H9 (cell line): ENCODE measurements around the gene OSCAR. TPM values are rescaled to one million over a fixed set of nuclear protein-coding genes. Genes with fewer than 3 reads are reported as not detected.

Experiments
- DNase-seq: peaks from one replicate; pipeline ENCODE4 v3.0.0-alpha.2; 2017
- H2AFZ ChIP-seq: one replicate; pipeline ENCODE4 v1.6.1; 2013; ENCODE audit warnings: mild to moderate bottlenecking, low read length, control low read depth, moderate library complexity
- H2AK5ac ChIP-seq: 2 replicates; pipeline ENCODE4 v1.6.1; 2013; ENCODE audit warnings: low read length, control low read depth, mixed read lengths; ENCODE audit not compliant: insufficient read length
- H2BK120ac ChIP-seq: one replicate; pipeline ENCODE4 v1.6.1; 2013; ENCODE audit warnings: low read depth, mild to moderate bottlenecking, low read length, control low read depth, inconsistent platforms; ENCODE audit not compliant: poor library complexity, severe bottlenecking
- H2BK12ac ChIP-seq: 2 replicates; pipeline ENCODE4 v1.6.1; 2013; ENCODE audit warnings: low read length, control low read depth, mixed read lengths, low read depth; ENCODE audit not compliant: insufficient read length
- H2BK15ac ChIP-seq: 2 replicates; pipeline ENCODE4 v1.6.1; 2013; ENCODE audit warnings: low read depth, low read length, control low read depth
- H2BK20ac ChIP-seq: one replicate; pipeline ENCODE4 v1.6.1; 2013; ENCODE audit warnings: low read depth, mild to moderate bottlenecking, low read length, control low read depth, inconsistent platforms; ENCODE audit not compliant: poor library complexity, severe bottlenecking
- H2BK5ac ChIP-seq: 2 replicates; pipeline ENCODE4 v1.6.1; 2013; ENCODE audit warnings: low read length, control low read depth, mixed read lengths; ENCODE audit not compliant: insufficient read length
- H3K14ac ChIP-seq: 2 replicates; pipeline ENCODE4 v1.6.1; 2013; ENCODE audit warnings: low read length, control low read depth; ENCODE audit not compliant: insufficient read depth
- H3K18ac ChIP-seq: 2 replicates; pipeline ENCODE4 v1.6.1; 2013; ENCODE audit warnings: low read depth, mild to moderate bottlenecking, mixed read lengths, low read length, control low read depth; ENCODE audit not compliant: insufficient read length
- H3K23ac ChIP-seq: 2 replicates; pipeline ENCODE4 v1.6.1; 2013; ENCODE audit warnings: low read length, control low read depth, mixed read lengths, low read depth; ENCODE audit not compliant: insufficient read length
- H3K23me2 ChIP-seq: 2 replicates; pipeline ENCODE4 v1.6.1; 2013; ENCODE audit warnings: low read depth, mild to moderate bottlenecking, mixed read lengths, low read length, control low read depth; ENCODE audit not compliant: insufficient read length, poor library complexity, severe bottlenecking
- H3K27ac ChIP-seq: 2 replicates; pipeline ENCODE4 v1.5.1; 2013; ENCODE audit warnings: low read length, control low read depth, mixed read lengths, low read depth; ENCODE audit not compliant: insufficient read length
- H3K27me3 ChIP-seq: 2 replicates; pipeline ENCODE4 v1.6.1; 2013; ENCODE audit warnings: low read length, control low read depth, inconsistent platforms; ENCODE audit not compliant: insufficient read depth
- H3K4ac ChIP-seq: 2 replicates; pipeline ENCODE4 v1.6.1; 2013; ENCODE audit warnings: low read depth, mild to moderate bottlenecking, control low read depth, inconsistent platforms, low read length, moderate library complexity
- H3K4me1 ChIP-seq: 2 replicates; pipeline ENCODE4 v1.6.1; 2013; ENCODE audit warnings: low read length, control low read depth, inconsistent platforms; ENCODE audit not compliant: insufficient read depth
- H3K4me2 ChIP-seq: 2 replicates; pipeline ENCODE4 v1.6.1; 2013; ENCODE audit warnings: low read length, control low read depth, mixed read lengths; ENCODE audit not compliant: insufficient read length, insufficient read depth
- H3K56ac ChIP-seq: 2 replicates; pipeline ENCODE4 v1.6.1; 2013; ENCODE audit warnings: low read depth, mild to moderate bottlenecking, mixed read lengths, low read length, control low read depth; ENCODE audit not compliant: insufficient read length
- H3K79me1 ChIP-seq: 2 replicates; pipeline ENCODE4 v1.6.1; 2013; ENCODE audit warnings: low read depth, mild to moderate bottlenecking, moderate library complexity, low read length, control low read depth, inconsistent platforms; ENCODE audit not compliant: insufficient read depth, poor library complexity, severe bottlenecking
- H3K79me2 ChIP-seq: 2 replicates; pipeline ENCODE4 v1.6.1; 2013; ENCODE audit warnings: low read length, control low read depth, inconsistent platforms; ENCODE audit not compliant: insufficient read depth
- H3K9ac ChIP-seq: 2 replicates; pipeline ENCODE4 v1.6.1; 2013; ENCODE audit warnings: low read length, control low read depth, mixed read lengths; ENCODE audit not compliant: insufficient read length; ENCODE audit errors: extremely low read depth
- H3K9me3 ChIP-seq: one replicate; pipeline ENCODE4 v1.6.1; 2013; ENCODE audit warnings: low read depth, low read length, inconsistent platforms; ENCODE audit not compliant: control insufficient read depth
- H3T11ph ChIP-seq: one replicate; pipeline ENCODE4 v1.6.1; 2013; ENCODE audit warnings: mild to moderate bottlenecking, low read length, control low read depth, inconsistent platforms
- H4K20me1 ChIP-seq: one replicate; pipeline ENCODE4 v1.6.1; 2013; ENCODE audit not compliant: control insufficient read depth, insufficient read length, insufficient read depth
- H4K5ac ChIP-seq: 2 replicates; pipeline ENCODE4 v1.6.1; 2013; ENCODE audit warnings: low read depth, mild to moderate bottlenecking, mixed read lengths, low read length, control low read depth; ENCODE audit not compliant: insufficient read length
- H4K8ac ChIP-seq: replicated peaks from 2 replicates; pipeline ENCODE4 v1.6.1; 2013; ENCODE audit warnings: low read length, control low read depth, mixed read lengths, low read depth; ENCODE audit not compliant: insufficient read length
- H4K91ac ChIP-seq: 2 replicates; pipeline ENCODE4 v1.6.1; 2013; ENCODE audit warnings: low read depth, mild to moderate bottlenecking, moderate library complexity, mixed read lengths, low read length, control low read depth; ENCODE audit not compliant: insufficient read length
- H3K27ac Mint-ChIP-seq, 3 experiments: 2 replicates in 2 of 3; 3 replicates in 1 of 3; pipeline ENCODE4 v1.8.0; 2020 to 2021; ENCODE audit warnings: mixed read lengths in 3 of 3, mild to moderate bottlenecking in 1 of 3, moderate library complexity in 1 of 3
- H3K27me3 Mint-ChIP-seq: 2 replicates; pipeline ENCODE4 v1.8.0; 2021; ENCODE audit warnings: low read depth, mild to moderate bottlenecking, moderate library complexity, mixed read lengths
- H3K36me3 Mint-ChIP-seq, 3 experiments: 2 replicates in 2 of 3; 3 replicates in 1 of 3; pipeline ENCODE4 v1.8.0; 2020 to 2021; ENCODE audit warnings: low read depth in 3 of 3, mixed read lengths in 3 of 3; ENCODE audit not compliant: insufficient read depth in 1 of 3
- H3K4me1 Mint-ChIP-seq, 2 experiments: 2 replicates each; pipeline ENCODE4 v1.8.0; 2020; ENCODE audit warnings: mixed read lengths in 2 of 2
- H3K4me3 Mint-ChIP-seq, 2 experiments: 2 replicates in 1 of 2; 3 replicates in 1 of 2; pipeline ENCODE4 v1.8.0; 2020 to 2021; ENCODE audit warnings: mild to moderate bottlenecking in 2 of 2, mixed read lengths in 2 of 2, moderate library complexity in 1 of 2
- H3K9me3 Mint-ChIP-seq, 2 experiments: 2 replicates in 1 of 2; 3 replicates in 1 of 2; pipeline ENCODE4 v1.8.0; 2020; ENCODE audit warnings: mild to moderate bottlenecking in 2 of 2, mixed read lengths in 2 of 2, moderate library complexity in 1 of 2
- CTCF ChIP-seq: fragments of 200-600 bp; sonication (generic); conservative IDR thresholded peaks from 3 replicates; pipeline ENCODE4 v1.8.0; 2021; ENCODE audit warnings: antibody characterized with exemption, mild to moderate bottlenecking
- WGBS: extraction: QIAGEN DNeasy Blood & Tissue Kit; methylation state at CpG from one replicate; pipeline ENCODE4 v1.1.7; 2013; ENCODE audit warnings: missing lambda C conversion rate, low lambda C conversion rate, mixed read lengths; ENCODE audit not compliant: insufficient read length; ENCODE audit errors: extremely low coverage; 5-methylcytosine and 5-hydroxymethylcytosine counted together
- total RNA-seq: library from RNA; stranded (reverse); gene quantifications from 2 replicates; pipeline ENCODE4 v1.2.1, GENCODE V29; 2021

OSCAR gene
- total RNA-seq, 1 experiment from 2014 or later, result 0.24 TPM

GRCh38 chr19:54128441-54128725, 27.8 kb upstream of the OSCAR start:
- Histone ChIP-seq H2AK5ac (no peak overlapping the region), H3K9me3 (peaks cover 1% of the 10 kb centered on the region), H3K27ac (no peak overlapping the region), H2BK120ac (no peak overlapping the region), H4K8ac (no peak overlapping the region), H3K79me1 (no peaks in the 10 kb centered on the region), H3K27me3 (no peaks in the 10 kb centered on the region), H3K23me2 (no peaks in the 10 kb centered on the region), H2BK5ac (no peak overlapping the region), H3K23ac (no peak overlapping the region), H3K4me1 (no peaks in the 10 kb centered on the region), H3K4me2 (no peak overlapping the region), H4K5ac (no peak overlapping the region), H2AFZ (no peak overlapping the region), H3K79me2 (no peaks in the 10 kb centered on the region), H3T11ph (no peak overlapping the region), H3K4ac (no peak overlapping the region), H2BK15ac (no peak overlapping the region), H3K14ac (no peak overlapping the region), H2BK12ac (no peak overlapping the region), H4K91ac (no peak overlapping the region), H3K9ac (no peak overlapping the region), H4K20me1 (no peaks in the 10 kb centered on the region), H3K56ac (no peak overlapping the region), H2BK20ac (no peak overlapping the region), H3K18ac (no peak overlapping the region)
- Mint-ChIP-seq H3K4me3 (no peak overlapping the region), H3K27ac (no peak overlapping the region), H3K27me3 (peaks cover 1% of the 10 kb centered on the region; the same call in 1 of the 2 replicates), H3K4me1 (no peaks in the 10 kb centered on the region), H3K9me3 (peaks cover 2 to 3% of the 10 kb centered on the region in 2 experiments; a peak in 2 of 5 replicates), H3K36me3 (peaks cover 34 to 79% (median 69%) of the 10 kb centered on the region in 3 experiments; a peak in 6 of 7 replicates)
- TF ChIP-seq CTCF, result no peak
- no CpG with 5 or more reads among the region's 20 CpGs for WGBS
- DNase-seq, result no peak
